ENCODE results near the gene UMPS.
"Not testable (repeated sequence)": the region's sequence is repeated elsewhere in the genome, so short reads cannot be mapped to it uniquely, and the experiment has no call there.

The UMPS gene

DNA sequence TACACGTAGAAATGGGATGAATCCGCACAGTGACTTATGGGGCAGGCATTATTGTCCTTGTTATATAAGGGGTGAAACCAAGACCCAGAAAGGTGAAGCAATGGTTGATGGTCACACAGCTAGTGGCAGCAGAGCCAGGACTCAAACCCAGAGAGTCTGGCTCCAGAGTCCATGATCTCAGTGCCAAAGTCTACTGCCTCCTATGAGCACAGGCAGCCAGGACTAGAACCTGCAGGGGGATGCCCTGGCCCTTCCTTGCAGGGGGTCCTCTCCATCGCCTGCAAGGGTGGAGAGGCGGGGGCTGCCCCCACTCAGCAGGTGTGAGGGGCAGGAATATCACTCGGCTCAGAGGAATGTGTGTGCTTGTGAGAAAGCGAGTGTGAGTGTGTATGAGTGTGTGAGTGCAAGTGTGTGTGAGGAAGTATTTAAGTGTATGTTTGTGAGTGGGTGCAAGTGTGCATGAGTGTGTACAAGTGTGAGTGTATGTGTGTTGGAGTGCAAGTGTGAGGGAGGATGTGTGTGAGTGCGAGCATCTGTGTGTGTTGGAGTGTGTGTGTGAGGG, 44.7 kb downstream of the UMPS start:
- no peaks in the 10 kb centered on the region for H3K9me3 Mint-ChIP-seq
- no peaks in the 10 kb centered on the region for H3K36me3 Mint-ChIP-seq (ENCODE audit: low read depth)
- peaks cover 6% of the 10 kb centered on the region for H3K27me3 Mint-ChIP-seq
- H3K27ac Mint-ChIP-seq: no peak overlapping the region
- no peak overlapping the region for H3K4me3 Mint-ChIP-seq
- no peaks in the 10 kb centered on the region for H3K4me1 Mint-ChIP-seq (ENCODE audit: low read depth)

DNA sequence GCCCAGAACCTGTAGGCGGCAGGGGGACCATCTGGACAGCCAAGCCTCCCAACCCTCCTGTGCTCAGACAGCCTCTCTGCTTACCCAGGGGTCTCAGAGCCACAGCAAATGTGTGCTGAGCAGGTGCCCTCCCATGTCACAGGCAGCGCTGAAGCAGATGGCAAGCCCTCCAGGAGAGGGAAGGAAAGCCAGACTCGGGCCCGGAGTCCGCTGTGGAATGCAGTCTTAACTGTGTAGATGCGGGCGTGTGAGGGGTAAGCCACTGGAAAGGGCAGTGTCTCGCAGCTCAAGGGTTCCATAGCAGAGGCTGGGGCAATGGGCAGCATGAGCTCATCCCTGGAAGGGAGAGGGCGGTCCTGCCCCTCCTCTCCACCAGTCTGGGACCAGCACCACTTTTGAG, 45.6 kb downstream of the UMPS start:
- Mint-ChIP-seq H3K27ac (no peak overlapping the region), H3K36me3 (ENCODE audit: low read depth) (no peaks in the 10 kb centered on the region), H3K4me1 (ENCODE audit: low read depth) (peaks cover 3% of the 10 kb centered on the region), H3K9me3 (no peaks in the 10 kb centered on the region), H3K4me3 (no peak overlapping the region), H3K27me3 (peaks cover 6% of the 10 kb centered on the region)

DNA sequence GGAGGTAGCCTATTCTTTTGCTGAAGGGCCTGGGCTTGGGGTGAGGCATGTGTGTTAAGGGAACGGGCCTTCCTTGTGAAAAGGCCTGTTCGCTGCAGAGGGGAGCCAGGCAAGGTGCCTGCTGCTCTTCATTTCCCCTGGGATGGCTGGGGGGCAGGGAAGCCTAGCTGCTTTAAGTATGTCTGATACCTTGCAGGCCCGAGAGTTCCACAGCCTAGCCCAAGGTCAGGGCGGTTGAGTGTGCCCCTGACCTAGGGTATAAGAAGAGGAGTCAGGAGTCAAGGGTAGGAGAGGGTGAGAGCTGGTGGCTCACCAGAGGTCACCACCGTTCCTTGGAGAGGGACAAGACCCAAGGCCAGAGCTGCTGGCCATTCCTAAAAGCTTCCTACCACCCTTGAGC, 46.6 kb downstream of the UMPS start:
- Mint-ChIP-seq H3K27ac (no peak overlapping the region), H3K4me3 (no peak overlapping the region), H3K27me3 (peaks cover 6% of the 10 kb centered on the region), H3K4me1 (ENCODE audit: low read depth) (peaks cover 4% of the 10 kb centered on the region), H3K9me3 (no peaks in the 10 kb centered on the region), H3K36me3 (ENCODE audit: low read depth) (no peaks in the 10 kb centered on the region)

DNA sequence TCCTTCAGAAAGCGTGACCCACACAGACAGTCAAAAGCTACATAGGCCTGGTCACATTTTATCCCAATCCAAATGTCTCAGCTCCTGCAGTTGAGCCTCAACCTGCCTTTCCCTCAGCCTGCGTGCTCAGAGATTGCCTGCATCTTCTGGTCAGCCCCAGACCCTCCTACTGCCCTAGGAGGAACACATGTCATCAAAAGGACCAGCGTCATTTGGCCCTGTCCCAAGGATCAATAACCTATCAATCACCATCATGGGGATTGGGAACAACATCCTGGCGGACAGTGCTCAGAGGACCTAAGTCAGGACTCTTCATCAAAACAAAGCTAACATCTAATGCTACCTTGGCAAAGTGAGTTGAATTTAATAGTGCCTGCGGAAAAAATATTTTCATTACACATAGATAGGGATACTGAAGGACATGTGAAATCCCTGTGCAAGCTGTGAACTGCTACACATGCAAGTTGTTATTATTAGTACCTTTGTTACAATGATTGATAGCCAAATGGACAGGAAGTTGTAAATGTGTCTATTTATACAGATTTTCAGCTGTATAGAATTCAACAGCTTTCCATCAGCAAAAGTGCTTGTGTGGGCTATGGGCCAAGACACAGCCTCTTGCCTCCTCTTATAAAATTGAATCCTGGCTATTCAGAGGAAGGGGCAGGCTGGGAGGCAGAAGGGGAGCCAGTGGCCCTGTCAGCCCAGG, 47.7 kb downstream of the UMPS start:
- Mint-ChIP-seq H3K27me3 (no peaks in the 10 kb centered on the region), H3K4me3 (no peak overlapping the region), H3K9me3 (no peaks in the 10 kb centered on the region), H3K4me1 (ENCODE audit: low read depth) (peaks cover 4% of the 10 kb centered on the region), H3K27ac (no peak overlapping the region), H3K36me3 (ENCODE audit: low read depth) (no peaks in the 10 kb centered on the region)

DNA sequence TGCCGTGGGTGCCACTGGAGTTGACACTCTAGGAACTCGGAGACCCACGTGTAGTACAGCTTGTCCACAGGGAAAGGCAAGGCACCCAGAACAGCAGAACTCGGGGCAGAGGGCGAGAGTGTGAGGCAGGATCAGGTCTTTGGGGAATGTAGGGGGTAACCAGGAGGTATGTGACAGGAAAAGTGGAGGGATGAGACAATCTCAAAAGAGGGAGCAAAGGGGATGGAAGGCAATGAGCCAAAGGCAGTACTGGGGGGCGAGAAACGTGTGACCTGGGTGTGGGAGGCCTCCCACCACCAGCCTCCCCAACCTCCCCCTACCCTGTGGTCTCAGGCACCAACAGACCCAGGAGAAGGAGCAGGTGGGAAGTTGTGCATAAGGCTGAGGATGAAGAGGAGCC, 48.9 kb downstream of the UMPS start:
- Mint-ChIP-seq H3K9me3 (no peaks in the 10 kb centered on the region), H3K4me1 (ENCODE audit: low read depth) (peaks cover 4% of the 10 kb centered on the region), H3K36me3 (ENCODE audit: low read depth) (no peaks in the 10 kb centered on the region), H3K27me3 (no peaks in the 10 kb centered on the region), H3K27ac (no peak overlapping the region), H3K4me3 (no peak overlapping the region)

DNA sequence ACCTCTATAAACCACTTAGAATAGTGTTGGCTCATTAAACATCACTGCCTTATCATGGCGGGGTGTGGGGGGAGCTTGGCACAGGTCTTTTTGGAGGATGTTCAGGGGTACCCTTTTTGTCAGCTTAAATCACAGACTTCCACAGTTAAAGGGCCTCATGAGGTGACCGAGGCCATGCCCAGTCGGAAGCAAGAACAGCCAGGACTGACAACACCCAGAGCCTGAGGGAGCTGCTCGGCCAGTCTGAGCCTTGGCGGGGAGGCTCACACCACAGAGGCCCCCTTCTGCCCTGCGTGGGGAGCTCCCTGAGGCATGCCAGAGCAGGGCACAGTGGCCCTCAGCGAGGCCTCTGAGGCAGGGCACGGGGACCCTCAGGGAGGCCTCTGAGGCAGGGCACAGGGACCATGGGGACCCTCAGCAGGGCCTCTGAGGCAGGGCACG, 49.5 kb downstream of the UMPS start:
- Mint-ChIP-seq H3K4me3 (no peak overlapping the region), H3K9me3 (no peaks in the 10 kb centered on the region), H3K36me3 (ENCODE audit: low read depth) (no peaks in the 10 kb centered on the region), H3K27ac (no peak overlapping the region), H3K4me1 (ENCODE audit: low read depth) (peaks cover 11% of the 10 kb centered on the region), H3K27me3 (no peaks in the 10 kb centered on the region)

DNA sequence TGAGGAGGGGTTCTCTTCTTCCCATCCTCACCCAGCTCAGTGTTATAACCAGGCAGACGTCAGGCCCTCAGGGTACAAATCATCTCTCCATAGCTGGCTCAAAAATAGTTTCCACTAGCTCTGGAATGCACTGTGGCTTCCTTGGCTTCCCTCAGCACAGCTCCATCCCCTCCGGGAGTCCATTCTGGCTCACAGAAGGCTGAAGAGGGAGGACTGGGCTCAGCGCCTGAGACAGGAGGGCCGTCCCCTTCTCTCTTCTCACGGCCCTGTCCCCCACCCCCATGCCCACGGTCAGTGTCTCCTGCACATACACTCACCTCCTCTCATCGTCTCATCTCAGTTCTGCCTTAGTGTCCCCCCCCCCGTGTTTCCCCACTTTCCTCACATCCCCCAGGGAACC, 50.1 kb downstream of the UMPS start:
- Mint-ChIP-seq H3K27me3 (no peaks in the 10 kb centered on the region), H3K36me3 (ENCODE audit: low read depth) (no peaks in the 10 kb centered on the region), H3K9me3 (no peaks in the 10 kb centered on the region), H3K4me3 (no peak overlapping the region), H3K4me1 (ENCODE audit: low read depth) (peaks cover 14% of the 10 kb centered on the region), H3K27ac (no peak overlapping the region)

DNA sequence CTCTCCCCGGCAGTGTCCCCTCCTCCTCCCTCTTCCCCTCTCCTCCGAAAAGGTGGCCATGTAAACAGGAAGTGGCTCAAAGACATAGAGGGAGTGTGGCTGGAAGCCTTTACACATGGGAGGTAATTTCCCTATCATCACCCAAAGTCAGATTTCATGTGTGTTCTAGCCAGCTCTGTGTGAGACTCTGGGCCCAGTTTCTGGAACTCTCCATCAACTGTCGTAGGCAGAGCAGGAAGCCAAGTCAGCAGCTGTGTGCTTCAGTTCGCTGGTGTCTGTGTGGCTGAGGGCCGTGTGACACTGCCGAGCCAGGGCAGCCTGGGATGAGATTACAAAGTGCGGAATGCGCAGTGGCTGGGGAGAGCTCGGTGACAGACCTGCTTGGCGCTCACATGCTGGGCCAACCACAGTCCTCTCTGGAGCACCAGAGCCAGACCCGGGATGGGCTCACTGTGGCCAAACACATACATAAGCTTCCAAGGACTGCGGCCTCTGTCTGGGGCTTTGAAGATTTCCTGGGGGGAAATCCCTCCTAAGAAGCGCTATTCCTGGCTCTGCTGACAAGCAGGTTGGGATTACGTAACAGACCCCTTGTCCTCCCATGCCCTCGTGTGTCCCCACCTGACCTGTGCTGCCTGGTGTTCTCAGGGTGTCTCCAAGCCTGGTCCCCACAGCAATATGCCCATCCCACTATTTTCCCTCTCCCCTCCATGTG, 50.7 kb downstream of the UMPS start:
- Mint-ChIP-seq H3K4me3 (no peak overlapping the region), H3K9me3 (no peaks in the 10 kb centered on the region), H3K36me3 (ENCODE audit: low read depth) (no peaks in the 10 kb centered on the region), H3K27me3 (no peaks in the 10 kb centered on the region), H3K4me1 (ENCODE audit: low read depth) (peaks cover 18% of the 10 kb centered on the region), H3K27ac (peak overlapping the region; percentile 7)

DNA sequence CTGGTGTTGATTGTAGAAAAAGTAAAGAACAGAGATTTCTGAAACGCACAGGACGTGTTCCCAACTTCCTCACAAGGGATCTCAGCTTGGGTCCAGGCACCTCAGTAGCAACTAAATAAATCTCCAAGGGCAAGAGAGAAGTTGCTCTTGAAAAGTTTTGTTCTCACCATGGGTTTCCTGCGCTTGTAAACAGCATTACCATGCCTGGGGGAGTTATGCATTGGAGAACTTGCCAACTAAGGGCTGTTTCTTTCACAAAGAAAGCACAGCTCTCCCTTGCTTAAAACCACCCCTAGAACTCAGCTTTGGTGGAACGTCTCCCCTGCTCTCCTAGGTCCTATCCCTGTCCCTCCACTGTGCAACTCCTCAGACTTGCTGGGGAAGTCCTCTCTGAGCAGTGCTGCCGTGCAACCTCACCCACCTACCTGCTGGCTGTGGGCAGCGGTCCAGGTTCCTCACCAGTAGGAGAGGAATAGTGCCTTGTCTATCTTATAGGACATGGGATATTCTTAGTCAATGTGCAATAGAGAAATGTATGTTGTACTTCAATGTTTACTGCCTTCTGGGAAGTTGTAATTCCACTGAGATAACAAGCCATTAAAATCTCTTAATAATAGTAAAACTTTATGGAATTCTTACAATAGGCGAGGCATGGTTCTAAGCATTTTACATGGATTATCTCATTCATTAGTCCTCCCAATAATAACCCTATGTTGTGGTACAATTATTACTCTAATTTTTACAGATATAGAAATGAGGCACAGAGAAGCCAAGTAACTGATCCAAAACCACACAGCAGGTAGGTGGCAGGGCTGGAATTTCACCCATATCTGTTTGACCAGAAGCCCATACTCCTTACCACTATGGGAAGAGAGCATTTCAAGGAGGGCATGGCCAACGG, 51.5 kb downstream of the UMPS start:
- no peaks in the 10 kb centered on the region for H3K36me3 Mint-ChIP-seq (ENCODE audit: low read depth)
- H3K27me3 Mint-ChIP-seq: no peaks in the 10 kb centered on the region
- no peak overlapping the region for H3K4me3 Mint-ChIP-seq
- no peak overlapping the region for H3K27ac Mint-ChIP-seq
- H3K9me3 Mint-ChIP-seq: no peaks in the 10 kb centered on the region
- peaks cover 26% of the 10 kb centered on the region for H3K4me1 Mint-ChIP-seq (ENCODE audit: low read depth)

DNA sequence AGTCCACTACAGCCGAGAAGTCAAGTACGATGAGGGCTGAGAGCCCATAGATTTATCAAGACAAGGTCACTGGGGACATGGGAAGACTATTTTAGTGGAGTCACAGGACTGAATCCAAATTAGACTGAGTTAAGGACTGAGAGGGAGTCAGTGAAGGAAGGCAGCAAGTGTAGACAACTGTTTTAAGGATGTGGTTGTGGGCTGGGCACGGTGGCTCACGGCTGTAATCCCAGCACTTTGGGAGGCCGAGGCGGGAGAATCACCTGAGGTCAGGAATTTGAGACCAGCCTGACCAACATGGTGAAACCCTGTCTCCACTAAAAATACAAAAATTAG, 52.1 kb downstream of the UMPS start:
- H3K27me3 Mint-ChIP-seq; H3K9me3 Mint-ChIP-seq; H3K36me3 Mint-ChIP-seq (ENCODE audit: low read depth); H3K4me3 Mint-ChIP-seq; H3K27ac Mint-ChIP-seq: not testable (repeated sequence)
- H3K4me1 Mint-ChIP-seq (ENCODE audit: low read depth): peaks cover 32% of the 10 kb centered on the region

DNA sequence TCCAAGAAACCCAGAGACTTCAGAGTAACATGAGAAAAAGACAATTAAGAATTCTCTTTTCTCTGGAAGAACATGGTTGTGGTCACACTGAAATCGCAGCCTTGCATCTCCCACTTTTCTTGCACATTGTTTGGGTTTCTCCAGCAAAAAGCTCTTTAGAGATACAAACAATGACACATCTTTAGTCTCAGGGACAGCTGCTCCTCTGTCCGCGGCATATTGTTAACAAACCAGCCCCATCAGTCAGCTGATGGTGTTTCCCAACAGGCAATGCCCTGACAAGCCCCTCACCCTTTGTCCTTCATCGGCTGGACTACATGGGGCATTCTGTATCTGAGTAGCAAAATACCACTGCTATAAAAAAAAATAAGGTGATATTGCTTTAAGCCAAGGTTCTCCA, 53.4 kb downstream of the UMPS start:
- Mint-ChIP-seq H3K4me1 (ENCODE audit: low read depth) (peaks cover 38% of the 10 kb centered on the region), H3K27me3 (no peaks in the 10 kb centered on the region), H3K27ac (no peak overlapping the region), H3K36me3 (ENCODE audit: low read depth) (no peaks in the 10 kb centered on the region), H3K4me3 (no peak overlapping the region), H3K9me3 (no peaks in the 10 kb centered on the region)

DNA sequence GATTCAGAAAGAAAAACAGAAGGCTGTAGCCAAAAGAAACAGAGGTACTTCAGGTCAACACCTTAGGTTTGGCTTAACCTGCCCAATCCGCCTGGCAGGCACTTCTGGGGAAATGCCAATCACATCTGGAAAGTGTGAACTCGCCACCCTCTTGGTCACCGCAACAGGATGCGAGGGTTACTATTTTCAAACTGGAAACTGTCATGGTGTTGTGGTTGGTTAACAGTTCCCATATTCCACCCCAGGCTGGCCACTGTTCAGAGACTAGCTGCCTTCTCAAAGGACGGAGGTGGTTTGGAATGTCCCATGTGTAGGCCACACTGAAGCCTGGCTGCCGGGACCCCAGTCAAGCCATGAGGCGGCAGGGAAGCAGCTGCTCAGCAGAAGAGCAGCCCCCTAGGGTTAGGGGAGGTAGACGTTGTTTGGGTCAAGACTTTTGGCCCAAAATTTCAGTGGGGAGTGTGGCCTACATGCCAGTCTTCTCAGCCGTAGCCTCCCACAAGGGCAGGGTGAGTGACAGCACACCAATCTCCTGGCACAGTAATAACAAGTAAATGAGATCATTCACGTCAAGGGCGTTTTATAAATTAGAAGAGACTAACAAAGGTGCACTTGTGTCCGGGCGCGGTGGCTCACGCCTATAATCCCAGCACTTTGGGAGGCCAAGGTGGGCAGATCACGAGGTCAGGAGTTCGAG, 54.6 kb downstream of the UMPS start:
- Mint-ChIP-seq H3K27me3 (no peaks in the 10 kb centered on the region), H3K9me3 (no peaks in the 10 kb centered on the region), H3K36me3 (ENCODE audit: low read depth) (no peaks in the 10 kb centered on the region), H3K4me1 (ENCODE audit: low read depth) (peaks cover 38% of the 10 kb centered on the region), H3K4me3 (no peak overlapping the region), H3K27ac (no peak overlapping the region)

DNA sequence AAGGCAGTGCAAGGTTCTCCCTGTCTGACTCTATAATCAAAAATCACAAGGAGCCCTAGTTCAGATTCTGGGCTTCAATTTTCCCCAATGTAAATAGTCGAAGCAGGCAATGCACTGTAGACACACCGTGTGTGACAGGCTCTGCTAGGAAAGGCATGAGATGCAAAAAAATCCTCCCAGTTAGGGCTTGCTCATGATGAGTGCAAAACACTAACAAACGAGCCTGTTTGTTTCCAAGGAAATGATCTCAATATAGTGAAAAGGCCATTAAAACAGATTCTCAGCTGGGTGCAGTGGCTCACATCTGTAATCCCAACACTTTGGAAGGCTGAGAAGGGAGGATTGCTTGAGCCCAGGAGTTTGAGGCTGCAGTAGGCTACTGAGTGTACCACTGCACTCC, 55.7 kb downstream of the UMPS start:
- H3K27ac Mint-ChIP-seq: no peak overlapping the region
- peaks cover 34% of the 10 kb centered on the region for H3K4me1 Mint-ChIP-seq (ENCODE audit: low read depth)
- H3K9me3 Mint-ChIP-seq: no peaks in the 10 kb centered on the region
- peaks cover 4% of the 10 kb centered on the region for H3K27me3 Mint-ChIP-seq
- H3K36me3 Mint-ChIP-seq (ENCODE audit: low read depth): no peaks in the 10 kb centered on the region
- H3K4me3 Mint-ChIP-seq: no peak overlapping the region

DNA sequence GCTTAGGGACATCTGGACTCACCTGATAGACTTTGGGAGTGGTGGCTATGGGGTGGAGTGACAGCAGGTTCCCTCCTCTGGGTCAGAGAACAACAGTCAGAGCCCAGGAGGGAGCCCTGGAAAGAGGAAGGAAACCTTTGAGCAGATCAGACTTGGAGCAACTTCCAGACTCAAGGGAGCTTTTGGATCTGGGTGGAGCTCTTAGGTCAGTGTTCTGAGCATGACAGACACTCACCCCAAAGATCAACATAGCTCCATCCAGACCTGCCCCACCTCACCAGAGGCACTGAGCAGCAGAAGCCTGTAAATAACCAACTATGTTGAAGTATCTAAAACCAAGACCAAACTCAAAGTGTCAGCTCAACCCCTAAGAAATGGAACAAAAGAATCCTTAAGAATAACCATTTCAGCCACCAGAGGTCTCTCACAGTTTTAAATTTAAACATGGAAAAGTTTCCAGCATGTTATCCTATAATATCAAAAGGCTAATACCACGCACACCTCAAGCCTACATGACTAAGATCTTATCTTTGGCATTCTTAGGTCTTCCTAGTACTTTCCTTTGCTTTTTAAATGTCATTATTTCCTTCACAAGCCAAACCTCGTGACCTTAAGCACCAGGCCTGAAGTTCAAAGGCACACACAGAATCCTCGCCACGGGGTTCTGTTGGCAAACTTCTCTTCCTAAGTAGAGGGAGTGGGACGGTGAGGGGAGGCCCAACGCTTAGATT, 56.4 kb downstream of the UMPS start:
- no peaks in the 10 kb centered on the region for H3K9me3 Mint-ChIP-seq
- H3K27me3 Mint-ChIP-seq: peaks cover 4% of the 10 kb centered on the region
- H3K27ac Mint-ChIP-seq: peak overlapping the region; percentile 85
- no peaks in the 10 kb centered on the region for H3K36me3 Mint-ChIP-seq (ENCODE audit: low read depth)
- peaks cover 34% of the 10 kb centered on the region for H3K4me1 Mint-ChIP-seq (ENCODE audit: low read depth)
- H3K4me3 Mint-ChIP-seq: peak overlapping the region; percentile 14

All from stimulated activated naive CD8-positive, alpha-beta T cell treated with anti-CD3 and anti-CD28 coated beads, Interleukin-15, Interleukin-2, amounts not matched to agents 100 ng/mL and 50 ng/mL, for 24 hours (primary cell).